Kidney epithelial cell (primary cell): ENCODE results near the gene CHIT1. TPM values are rescaled to one million over a fixed set of nuclear protein-coding genes. Genes with fewer than 3 reads are reported as not detected.

Source experiments
- DNase-seq: peaks from one replicate; pipeline ENCODE4 v3.0.0-alpha.2; 2010; ENCODE audit warnings: low read depth
- H3K27me3 ChIP-seq: 2 replicates; pipeline ENCODE4 v1.6.0; 2011; ENCODE audit warnings: low read length; ENCODE audit not compliant: control insufficient read depth, insufficient read depth
- H3K36me3 ChIP-seq: 2 replicates; pipeline ENCODE4 v1.5.1; 2011; ENCODE audit warnings: low read length; ENCODE audit not compliant: control insufficient read depth, insufficient read depth
- H3K4me3 ChIP-seq: 2 replicates; pipeline ENCODE4 v1.5.1; 2011; ENCODE audit warnings: low read depth, mild to moderate bottlenecking, control low read depth, low read length
- CTCF ChIP-seq: IDR thresholded peaks from 2 replicates; pipeline ENCODE4 v1.5.1; 2011; ENCODE audit warnings: mild to moderate bottlenecking, moderate library complexity, low read length, control low read depth, inconsistent platforms; ENCODE audit not compliant: insufficient read depth, poor library complexity, severe bottlenecking
- total RNA-seq: library from RNA; depleted of rRNA; stranded (reverse); fragments of >200 nt; gene quantifications from 2 replicates; pipeline ENCODE4 v1.2.3, GENCODE V29; 2015

CHIT1 gene
- total RNA-seq, 1 donor from 2014 or later: not detected

- no peak for TF ChIP-seq CTCF
- H3K27me3 ChIP-seq: no peaks in the 10 kb centered on the region
- H3K36me3 ChIP-seq: no peaks in the 10 kb centered on the region
- DNase-seq: no peak
- H3K4me3 ChIP-seq: no peak overlapping the region
These were observed 56.4 kb downstream of the CHIT1 start for GRCh38 chr1:203173011-203173555.

- peak; percentile 94 for TF ChIP-seq CTCF
- no peak for DNase-seq
- Histone ChIP-seq H3K27me3 (no peaks in the 10 kb centered on the region), H3K4me3 (no peak overlapping the region), H3K36me3 (no peaks in the 10 kb centered on the region)
These were observed 57.1 kb downstream of the CHIT1 start for GRCh38 chr1:203172184-203173010.

GRCh38 chr1:203171341-203172183 lies 57.9 kb downstream of the CHIT1 start:
- no peak overlapping the region for H3K4me3 ChIP-seq
- DNase-seq: no peak
- no peak for TF ChIP-seq CTCF
- H3K27me3 ChIP-seq: no peaks in the 10 kb centered on the region
- no peaks in the 10 kb centered on the region for H3K36me3 ChIP-seq

DNA sequence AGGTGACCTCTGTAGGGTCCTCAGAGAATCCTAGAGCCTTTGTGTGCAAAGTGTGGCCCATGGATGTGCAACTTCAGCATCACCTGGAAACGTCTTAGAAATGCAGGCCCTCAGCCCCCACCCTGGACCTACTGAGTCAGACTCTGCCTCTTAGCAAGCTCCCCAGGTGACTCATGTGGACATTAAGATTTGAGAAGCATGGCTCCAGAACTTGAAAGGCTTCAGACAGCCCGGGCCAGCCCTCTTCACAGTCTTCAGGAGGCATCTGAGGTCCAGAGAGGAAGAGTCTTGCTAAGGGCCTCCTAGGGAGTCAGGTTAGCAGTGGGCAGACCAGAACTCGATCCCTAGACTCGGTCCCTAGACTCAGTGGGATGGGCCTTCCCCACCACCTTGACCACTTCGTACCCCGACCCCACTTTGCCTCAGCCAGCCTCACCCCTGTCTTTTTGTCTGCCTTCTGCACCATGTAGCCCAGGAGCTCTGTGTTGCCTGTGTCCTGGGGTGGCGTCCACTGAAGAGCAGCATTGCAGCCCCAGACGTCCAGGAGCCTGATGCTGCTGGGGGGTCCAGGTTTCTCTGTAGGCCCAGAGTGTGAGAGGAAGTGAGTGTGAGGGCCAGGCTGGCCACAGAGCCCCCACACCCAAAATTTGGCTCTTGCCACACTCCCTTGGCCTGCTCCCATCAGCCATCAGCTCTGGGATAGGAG lies 58.7 kb downstream of the CHIT1 start:
- H3K4me3 ChIP-seq: no peak overlapping the region
- DNase-seq: no peak
- no peaks in the 10 kb centered on the region for H3K36me3 ChIP-seq
- no peaks in the 10 kb centered on the region for H3K27me3 ChIP-seq
- TF ChIP-seq CTCF: no peak

DNA sequence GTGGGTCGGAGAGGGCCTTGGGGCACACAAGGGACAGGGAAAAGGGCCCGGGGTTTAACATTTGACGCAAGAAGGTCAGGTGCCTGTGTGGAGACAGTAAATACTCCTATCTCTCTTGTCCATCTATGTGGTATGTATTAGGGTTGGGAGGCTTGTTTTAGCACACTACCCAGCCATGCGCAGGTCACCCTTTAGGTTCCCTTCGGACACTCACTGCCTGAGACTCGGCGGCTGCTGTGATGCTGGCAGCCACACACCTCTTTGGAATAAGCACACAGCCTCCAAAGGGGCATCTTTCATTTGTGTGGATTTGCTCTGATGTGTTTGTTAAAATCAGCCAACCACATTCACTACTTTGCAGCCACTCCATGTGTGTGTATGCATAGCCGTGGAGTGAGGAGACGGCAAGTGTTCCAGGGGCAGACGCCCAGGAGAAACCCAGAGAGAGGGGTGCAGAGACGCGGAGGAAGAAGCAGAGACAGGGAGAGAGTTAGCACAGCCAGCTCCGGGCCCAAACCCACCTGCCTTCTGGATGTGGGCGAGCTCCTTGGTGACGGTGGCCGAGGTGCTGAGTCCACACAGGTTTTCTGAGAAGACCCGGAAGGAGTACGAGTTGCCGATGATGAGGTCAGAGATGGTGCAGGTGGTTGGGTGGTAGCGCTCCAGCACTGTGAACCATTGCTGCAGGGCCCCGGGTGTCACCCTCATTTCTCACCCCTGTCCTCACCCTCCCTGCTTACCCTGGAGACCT lies 59.5 kb downstream of the CHIT1 start:
- Histone ChIP-seq H3K4me3 (no peak overlapping the region), H3K27me3 (no peaks in the 10 kb centered on the region), H3K36me3 (peaks cover 2% of the 10 kb centered on the region)
- DNase-seq: no peak
- no peak for TF ChIP-seq CTCF
